ENCODE data around the gene ARHGEF5.

Gene ARHGEF5

DNA sequence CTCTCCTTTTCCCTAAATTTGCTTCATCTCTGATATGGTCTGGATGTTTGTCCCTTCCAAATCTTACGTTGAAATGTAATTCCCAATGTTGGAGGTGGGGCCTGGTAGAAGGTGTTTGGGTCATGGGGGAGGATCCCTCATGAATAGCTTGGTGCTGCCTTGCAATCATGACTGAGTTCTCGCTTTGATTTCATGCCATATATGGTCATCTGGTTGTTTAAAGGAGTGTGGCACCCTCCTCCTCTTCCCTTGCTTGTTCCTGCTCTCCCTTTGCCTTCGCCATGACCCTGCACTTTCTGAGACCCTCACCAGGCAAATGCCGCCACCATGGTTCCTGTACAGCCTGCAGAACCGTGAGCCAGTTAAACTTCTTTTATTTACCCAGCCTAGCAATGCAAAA is 33.7 kb downstream of the ARHGEF5 start:
- Histone ChIP-seq H3K4me3 (replicated peaks; ENCODE audit: insufficient read depth, low read length) (no peak overlapping the region), H3K27ac (replicated peaks) (no peak overlapping the region), H3K27me3 (ENCODE audit: insufficient read depth, poor library complexity, severe bottlenecking) (no peaks in the 10 kb centered on the region)
- no peak for DNase-seq (ENCODE audit: low read depth in 1 of 2, low spot score in 1 of 2)
- TF ChIP-seq, protein P1, sequence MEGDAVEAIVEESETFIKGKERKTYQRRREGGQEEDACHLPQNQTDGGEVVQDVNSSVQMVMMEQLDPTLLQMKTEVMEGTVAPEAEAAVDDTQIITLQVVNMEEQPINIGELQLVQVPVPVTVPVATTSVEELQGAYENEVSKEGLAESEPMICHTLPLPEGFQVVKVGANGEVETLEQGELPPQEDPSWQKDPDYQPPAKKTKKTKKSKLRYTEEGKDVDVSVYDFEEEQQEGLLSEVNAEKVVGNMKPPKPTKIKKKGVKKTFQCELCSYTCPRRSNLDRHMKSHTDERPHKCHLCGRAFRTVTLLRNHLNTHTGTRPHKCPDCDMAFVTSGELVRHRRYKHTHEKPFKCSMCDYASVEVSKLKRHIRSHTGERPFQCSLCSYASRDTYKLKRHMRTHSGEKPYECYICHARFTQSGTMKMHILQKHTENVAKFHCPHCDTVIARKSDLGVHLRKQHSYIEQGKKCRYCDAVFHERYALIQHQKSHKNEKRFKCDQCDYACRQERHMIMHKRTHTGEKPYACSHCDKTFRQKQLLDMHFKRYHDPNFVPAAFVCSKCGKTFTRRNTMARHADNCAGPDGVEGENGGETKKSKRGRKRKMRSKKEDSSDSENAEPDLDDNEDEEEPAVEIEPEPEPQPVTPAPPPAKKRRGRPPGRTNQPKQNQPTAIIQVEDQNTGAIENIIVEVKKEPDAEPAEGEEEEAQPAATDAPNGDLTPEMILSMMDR (IDR thresholded peaks at IDR 0.05; ENCODE audit: insufficient read depth, low read length) = no peak
- TF ChIP-seq SPI1 (IDR thresholded peaks at IDR 0.05; ENCODE audit: borderline replicate concordance, low read depth) (no peak), POLR2AphosphoS5 (IDR thresholded peaks at IDR 0.05; ENCODE audit: low read depth) (no peak), GABPA (IDR thresholded peaks at IDR 0.05; ENCODE audit: low read depth) (no peak)
- TF ChIP-seq, protein P2, sequence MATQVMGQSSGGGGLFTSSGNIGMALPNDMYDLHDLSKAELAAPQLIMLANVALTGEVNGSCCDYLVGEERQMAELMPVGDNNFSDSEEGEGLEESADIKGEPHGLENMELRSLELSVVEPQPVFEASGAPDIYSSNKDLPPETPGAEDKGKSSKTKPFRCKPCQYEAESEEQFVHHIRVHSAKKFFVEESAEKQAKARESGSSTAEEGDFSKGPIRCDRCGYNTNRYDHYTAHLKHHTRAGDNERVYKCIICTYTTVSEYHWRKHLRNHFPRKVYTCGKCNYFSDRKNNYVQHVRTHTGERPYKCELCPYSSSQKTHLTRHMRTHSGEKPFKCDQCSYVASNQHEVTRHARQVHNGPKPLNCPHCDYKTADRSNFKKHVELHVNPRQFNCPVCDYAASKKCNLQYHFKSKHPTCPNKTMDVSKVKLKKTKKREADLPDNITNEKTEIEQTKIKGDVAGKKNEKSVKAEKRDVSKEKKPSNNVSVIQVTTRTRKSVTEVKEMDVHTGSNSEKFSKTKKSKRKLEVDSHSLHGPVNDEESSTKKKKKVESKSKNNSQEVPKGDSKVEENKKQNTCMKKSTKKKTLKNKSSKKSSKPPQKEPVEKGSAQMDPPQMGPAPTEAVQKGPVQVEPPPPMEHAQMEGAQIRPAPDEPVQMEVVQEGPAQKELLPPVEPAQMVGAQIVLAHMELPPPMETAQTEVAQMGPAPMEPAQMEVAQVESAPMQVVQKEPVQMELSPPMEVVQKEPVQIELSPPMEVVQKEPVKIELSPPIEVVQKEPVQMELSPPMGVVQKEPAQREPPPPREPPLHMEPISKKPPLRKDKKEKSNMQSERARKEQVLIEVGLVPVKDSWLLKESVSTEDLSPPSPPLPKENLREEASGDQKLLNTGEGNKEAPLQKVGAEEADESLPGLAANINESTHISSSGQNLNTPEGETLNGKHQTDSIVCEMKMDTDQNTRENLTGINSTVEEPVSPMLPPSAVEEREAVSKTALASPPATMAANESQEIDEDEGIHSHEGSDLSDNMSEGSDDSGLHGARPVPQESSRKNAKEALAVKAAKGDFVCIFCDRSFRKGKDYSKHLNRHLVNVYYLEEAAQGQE (IDR thresholded peaks at IDR 0.05; ENCODE audit: insufficient replicate concordance, low read depth) = no peak

DNA sequence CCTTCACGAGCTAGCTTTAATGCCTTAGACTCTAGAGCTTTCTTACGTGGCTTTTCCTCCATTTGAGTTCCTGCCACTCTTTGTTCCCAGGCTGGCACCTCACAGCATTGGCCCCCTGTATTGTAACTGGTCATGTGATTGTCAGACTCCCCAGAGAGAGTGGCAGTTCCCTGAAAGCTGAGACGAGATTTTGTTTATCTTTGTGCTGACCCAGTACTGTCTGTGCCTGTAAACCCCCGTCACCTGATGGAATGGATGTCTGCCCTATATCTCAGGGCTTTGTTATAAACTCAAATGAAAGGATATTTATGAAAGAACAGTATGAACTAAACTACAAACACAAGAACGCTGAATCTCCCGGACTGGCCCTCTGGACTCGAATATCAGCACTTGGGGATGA is 35.3 kb downstream of the ARHGEF5 start:
- TF ChIP-seq POLR2AphosphoS5 (IDR thresholded peaks at IDR 0.05; ENCODE audit: low read depth) (no peak), GABPA (IDR thresholded peaks at IDR 0.05; ENCODE audit: low read depth) (no peak), SPI1 (IDR thresholded peaks at IDR 0.05; ENCODE audit: borderline replicate concordance, low read depth) (no peak)
- TF ChIP-seq, protein P2 (IDR thresholded peaks at IDR 0.05; ENCODE audit: insufficient replicate concordance, low read depth) = no peak
- H3K4me3 ChIP-seq (replicated peaks; ENCODE audit: insufficient read depth, low read length) = no peak overlapping the region
- DNase-seq (ENCODE audit: low read depth in 1 of 2, low spot score in 1 of 2) = no peak
- no peak overlapping the region for H3K27ac ChIP-seq (replicated peaks)
- no peaks in the 10 kb centered on the region for H3K27me3 ChIP-seq (ENCODE audit: insufficient read depth, poor library complexity, severe bottlenecking)

DNA sequence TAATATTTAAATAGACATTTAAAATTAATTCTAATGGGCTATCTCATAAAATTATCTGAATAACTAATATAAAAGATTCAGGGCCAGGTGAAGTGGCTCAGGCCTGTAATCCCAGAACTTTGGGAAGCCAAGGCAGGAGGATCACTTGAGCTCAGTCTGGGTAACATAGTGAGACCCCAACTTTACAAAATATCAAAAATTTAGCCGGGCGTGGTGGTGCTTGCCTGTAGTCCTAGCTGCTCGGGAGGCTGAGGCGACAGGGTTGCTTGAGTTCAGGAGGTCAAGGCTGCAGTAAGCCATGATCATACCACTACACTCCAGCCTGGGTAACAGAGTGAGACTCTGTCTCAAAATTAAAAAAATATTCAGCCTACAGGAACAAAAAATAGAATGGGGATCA is 35.8 kb downstream of the ARHGEF5 start:
- no peak for TF ChIP-seq GABPA (IDR thresholded peaks at IDR 0.05; ENCODE audit: low read depth)
- TF ChIP-seq, protein P2 (IDR thresholded peaks at IDR 0.05; ENCODE audit: insufficient replicate concordance, low read depth) = no peak
- TF ChIP-seq, protein P1 (IDR thresholded peaks at IDR 0.05; ENCODE audit: insufficient read depth, low read length) = no peak
- TF ChIP-seq POLR2AphosphoS5 (IDR thresholded peaks at IDR 0.05; ENCODE audit: low read depth) = no peak
- no peak for TF ChIP-seq SPI1 (IDR thresholded peaks at IDR 0.05; ENCODE audit: borderline replicate concordance, low read depth)
- no peak overlapping the region for H3K27ac ChIP-seq (replicated peaks)
- H3K27me3 ChIP-seq (ENCODE audit: insufficient read depth, poor library complexity, severe bottlenecking) = no peaks in the 10 kb centered on the region
- no peak overlapping the region for H3K4me3 ChIP-seq (replicated peaks; ENCODE audit: insufficient read depth, low read length)
- no peak for DNase-seq (ENCODE audit: low read depth in 1 of 2, low spot score in 1 of 2)
